Superior temporal gyrus (tissue), 1 donor: Measurements from ENCODE around the gene MAD1L1.
"Not testable (repeated sequence)": the region's sequence is repeated elsewhere in the genome, so short reads cannot be mapped to it uniquely, and the experiment has no call there.

Source experiments
- DNase-seq: peaks from one replicate; pipeline ENCODE4 v3.0.0-alpha.2; 2016; ENCODE audit errors: extremely low spot score

MAD1L1 gene

DNA sequence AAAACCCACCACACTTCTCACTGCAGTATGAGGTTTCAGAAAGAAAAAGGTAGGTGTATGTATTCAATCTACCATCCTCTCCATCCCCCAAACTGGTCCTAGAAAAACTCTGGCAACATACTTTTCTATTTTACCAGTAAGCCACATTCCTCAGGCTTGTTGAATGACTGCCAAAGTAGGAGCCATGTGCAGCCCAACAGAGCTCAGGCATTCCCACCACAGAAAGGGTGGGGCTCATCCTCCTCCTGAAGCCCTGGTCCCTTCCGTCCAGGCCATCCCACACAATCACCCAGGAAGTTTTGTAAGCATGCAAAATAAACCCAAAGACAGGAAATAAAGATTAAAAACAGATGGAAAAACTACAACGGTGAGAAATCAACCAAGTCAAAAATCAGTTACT is 57.2 kb downstream of the MAD1L1 start:
- no peak for DNase-seq

DNA sequence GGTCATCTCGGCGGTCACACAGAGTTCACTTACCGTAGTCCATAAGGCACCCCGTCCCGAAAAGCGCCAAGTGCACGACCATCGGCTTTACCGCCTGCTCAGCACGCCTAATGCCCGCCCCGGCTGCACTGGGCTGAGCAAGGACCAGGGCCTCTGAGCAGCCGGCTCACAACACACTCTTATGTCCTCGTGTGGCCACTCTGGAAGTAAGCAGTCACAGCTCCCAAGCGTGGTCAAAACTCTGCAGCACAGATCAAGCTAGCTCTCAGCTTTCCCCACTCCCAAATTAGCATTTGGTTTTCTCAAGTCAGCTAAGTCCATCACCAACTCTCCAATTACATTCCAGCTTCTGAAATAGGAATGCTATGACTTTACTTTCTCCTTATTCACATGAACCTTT is 57.7 kb downstream of the MAD1L1 start:
- no peak for DNase-seq

- no peak for DNase-seq
Observed at GRCh38 chr7:2173189-2173827, 59.4 kb downstream of the MAD1L1 start.

DNA sequence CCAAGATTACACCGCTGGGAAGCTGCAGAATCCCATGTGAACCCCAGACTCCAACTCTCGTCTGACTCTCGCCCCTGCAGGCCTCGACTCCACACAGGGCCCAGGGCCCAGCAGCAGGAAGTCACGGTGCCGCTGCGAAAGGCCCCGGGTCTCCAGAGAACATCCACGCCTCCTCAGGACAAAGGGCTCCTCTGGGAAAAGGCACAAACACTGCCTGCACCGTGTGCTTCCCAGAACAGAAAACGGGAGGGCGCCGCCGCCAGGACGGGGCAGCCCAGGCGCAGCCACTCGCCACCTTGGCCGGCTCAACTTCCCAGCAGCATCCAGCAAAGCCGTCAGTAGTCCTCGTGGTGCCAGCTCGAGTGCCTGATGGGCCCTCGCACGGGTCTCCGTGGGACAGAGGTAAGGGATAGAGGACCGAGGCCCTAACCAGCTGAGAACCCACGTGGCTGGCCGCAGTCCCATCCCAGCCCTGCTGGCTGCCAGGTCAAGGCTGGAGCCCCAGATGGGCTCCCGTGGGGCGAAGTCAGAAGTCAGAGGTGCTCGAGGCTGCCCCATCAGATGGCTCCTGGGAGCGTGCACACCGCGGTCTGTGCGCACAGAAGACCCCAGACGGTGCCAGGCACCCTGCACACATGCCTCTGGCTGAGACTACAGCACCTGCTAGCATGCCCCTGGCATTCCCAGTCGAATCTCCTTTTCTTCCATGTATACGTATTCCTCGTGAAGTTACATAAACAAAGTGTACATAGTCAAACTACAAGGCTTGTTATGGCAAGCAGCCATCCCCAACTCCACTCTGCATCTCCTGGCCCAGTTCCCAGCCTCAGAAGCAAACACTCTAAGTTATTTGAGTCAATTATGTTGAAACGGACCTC is 60.2 kb downstream of the MAD1L1 start:
- DNase-seq, result peak; percentile 66

- DNase-seq, result no peak
Observed at GRCh38 chr7:2171855-2172254, 60.9 kb downstream of the MAD1L1 start.

DNA sequence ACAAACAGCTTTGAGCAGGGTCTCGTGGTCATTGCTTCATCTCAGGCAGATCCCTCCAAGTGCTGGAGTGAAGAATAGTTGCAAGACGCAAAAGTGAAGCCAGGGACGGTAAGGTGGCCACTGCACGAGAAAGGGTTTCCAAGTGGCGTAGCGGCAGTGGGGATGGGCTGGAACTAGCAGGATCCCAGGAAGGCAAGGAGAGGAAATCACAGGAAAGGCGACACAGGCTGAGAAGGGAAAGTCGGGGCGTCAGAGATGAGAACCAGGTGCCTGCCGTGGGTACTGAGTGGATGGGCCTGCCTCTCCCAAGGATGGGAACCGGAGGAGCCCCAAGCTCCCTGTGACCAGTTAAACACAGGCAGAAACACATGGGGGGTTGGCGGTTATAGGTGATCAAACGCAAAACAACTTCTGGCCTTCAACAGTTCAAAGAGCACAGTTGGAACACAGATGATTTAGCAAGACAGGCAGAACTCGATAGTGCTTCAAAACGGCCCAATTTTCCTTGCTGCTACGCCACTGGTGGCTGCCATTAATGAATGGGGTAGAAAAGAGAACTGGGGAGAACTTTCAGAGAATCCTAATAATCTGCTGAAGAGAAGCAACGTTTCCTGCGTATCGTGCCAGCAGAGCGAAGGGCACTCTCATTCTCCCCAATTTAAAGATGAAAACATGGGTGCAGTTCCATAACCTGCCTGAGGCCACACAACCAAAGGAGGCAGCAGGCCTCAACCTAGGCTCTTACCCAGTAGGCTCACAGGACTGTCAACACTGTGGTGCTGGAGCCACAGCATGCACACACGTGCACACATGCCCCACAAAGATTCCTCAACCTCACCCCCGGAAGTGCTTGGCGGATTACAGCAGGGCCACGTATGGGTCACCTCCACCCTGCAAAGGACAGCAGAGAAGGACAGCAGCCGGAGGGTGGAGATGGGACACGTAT is 61.9 kb downstream of the MAD1L1 start:
- DNase-seq, result no peak

- no peak for DNase-seq
Observed at GRCh38 chr7:2169923-2170575, 62.7 kb downstream of the MAD1L1 start.

DNA sequence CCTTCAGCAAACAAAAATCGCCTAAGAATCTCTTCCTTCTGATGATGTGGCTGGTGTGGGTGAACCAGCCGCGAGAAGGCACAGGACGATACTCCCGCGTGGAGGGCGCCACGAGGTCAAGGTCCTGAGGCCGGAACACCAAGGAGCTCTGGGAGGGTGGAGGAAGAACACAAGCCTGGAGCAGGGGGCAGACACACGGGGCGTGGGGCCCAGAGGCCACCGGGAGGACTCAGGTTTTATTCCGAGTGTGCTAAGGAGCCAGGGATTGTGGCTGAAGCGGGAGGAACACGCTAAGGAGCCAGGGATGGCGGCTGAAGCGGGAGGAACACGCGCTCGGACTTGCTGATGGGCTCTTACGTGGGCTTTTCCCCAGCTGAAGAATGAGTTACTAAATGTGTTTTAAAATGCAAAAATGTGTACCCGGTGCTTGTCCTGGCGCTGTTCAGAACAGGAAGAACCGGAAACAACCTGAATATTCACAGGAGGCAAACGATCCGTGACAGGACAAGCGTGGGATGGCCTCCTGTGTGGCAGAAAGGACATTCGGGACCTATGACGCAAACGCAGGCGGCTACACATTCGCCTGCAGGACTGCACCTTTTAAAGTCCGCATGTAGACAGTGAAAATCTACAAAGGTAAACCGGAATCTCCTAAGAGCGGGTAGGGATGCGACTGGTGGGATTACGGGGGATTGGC is 64.0 kb downstream of the MAD1L1 start:
- DNase-seq, result no peak

DNA sequence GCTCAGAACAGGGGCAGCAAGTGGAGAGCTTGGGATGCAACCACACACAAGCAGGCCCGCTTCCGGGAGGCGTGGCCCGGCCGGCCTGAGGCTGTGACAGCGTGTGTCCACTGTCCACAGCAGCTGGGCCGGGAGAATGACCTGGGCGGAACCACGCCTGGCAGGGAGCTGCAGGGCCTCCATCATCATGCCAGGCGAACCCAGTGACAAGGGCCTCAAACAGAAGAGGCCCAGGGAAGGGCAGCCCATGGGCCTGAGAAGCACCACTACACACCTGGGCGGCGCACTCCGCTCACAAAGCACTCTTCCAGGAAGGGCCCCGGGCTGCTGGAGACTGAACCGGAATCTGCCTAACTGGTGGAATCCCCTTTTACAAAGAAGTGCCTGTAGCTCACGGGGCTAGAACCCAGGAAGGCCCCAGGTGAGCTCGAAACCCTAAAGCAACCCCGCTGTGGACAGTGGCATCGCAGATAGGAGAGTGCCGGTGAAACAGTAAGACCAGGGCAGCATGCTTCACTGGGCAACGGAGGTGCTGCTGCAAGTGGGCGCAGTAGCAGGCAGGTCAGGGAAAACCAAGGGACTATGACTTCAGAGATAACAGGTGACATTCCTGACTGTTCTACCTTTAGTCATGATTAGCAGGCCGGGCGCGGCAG is 66.0 kb downstream of the MAD1L1 start:
- DNase-seq, result peak; percentile 66

- DNase-seq, result no peak
Observed at GRCh38 chr7:2165610-2166594, 66.8 kb downstream of the MAD1L1 start.

GRCh38 chr7:2165239-2165609 is 67.5 kb downstream of the MAD1L1 start:
- no peak for DNase-seq

DNA sequence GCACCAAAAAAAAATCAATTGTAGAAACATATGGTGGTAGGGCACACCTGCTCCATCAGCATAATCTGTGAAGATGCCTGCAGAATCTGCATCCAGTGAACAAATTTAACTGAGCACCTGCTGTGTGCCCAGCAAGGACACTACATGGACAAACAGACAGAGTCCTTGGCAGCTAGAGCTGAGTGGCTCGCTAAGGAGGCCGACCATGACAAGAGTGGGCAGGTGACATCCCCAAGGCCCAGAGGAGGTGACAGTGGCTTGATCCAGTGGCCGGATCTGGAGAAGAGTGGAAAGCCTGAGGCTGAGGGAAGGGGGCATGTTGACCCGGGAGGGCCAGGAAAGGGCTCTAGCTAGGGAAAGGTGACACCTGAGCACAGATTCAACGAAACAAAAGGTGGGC is 68.1 kb downstream of the MAD1L1 start:
- DNase-seq, result no peak

DNA sequence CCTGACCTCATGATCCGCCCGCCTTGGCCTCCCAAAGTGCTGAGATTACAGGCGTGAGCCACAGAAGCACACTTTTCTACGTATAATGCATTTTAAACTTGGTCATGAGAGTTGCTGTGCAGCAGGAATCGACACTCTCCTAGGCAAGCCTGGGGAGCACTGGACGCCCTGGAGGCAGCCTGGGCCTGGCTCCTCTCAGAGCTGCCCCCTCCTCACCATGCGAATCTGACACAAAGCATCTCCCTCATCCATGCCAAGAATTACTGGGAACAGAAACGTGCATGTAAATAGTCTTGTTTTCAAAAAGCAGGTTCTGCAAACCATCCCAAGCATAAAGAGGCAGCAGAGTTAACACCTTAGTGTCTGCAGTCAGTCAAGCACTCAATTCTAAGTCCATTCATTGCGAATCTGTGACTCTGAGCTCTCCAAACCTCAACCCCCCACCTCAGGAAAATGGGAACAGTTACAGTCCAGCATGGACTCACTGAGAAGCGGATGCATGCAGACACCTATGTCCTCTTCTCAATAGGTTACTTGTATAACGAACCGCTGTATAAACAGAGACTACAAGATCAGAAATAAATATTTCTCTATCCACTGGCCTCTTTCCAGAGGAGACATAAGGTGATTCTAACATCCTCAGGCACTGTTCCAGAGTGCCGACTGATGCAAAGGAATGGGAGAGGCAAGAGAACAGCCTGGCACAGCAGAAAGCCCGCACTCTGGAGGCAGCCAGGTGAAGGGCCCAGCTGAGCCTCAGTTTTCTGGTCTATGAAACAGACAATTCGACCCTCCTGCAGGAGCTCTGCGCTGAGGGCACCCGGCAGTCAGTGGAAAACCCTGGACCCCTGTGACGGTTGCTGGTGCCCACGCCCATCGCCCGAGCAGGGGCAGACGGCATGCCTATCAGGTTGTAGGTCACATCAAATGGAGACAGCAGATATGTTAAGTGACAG is 68.9 kb downstream of the MAD1L1 start:
- no peak for DNase-seq

DNA sequence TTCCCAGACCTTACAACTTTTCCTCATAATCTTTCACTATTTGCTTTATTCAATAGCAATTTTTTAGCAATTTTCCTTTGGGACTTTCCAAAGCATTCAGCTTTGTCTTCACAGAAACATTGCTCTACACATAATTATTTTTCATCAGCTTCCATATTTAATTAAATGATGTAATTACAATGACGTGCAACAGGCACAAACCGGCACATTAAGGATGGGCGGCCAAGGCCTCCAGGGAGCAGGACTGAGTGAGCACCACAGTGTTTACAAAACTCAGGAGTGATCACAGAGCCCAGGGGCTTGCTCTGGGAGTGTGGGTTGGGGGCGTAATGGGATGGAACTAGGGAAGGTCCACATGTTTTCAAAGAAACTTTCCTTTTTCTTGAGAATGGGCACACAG is 69.8 kb downstream of the MAD1L1 start:
- DNase-seq, result no peak

DNA sequence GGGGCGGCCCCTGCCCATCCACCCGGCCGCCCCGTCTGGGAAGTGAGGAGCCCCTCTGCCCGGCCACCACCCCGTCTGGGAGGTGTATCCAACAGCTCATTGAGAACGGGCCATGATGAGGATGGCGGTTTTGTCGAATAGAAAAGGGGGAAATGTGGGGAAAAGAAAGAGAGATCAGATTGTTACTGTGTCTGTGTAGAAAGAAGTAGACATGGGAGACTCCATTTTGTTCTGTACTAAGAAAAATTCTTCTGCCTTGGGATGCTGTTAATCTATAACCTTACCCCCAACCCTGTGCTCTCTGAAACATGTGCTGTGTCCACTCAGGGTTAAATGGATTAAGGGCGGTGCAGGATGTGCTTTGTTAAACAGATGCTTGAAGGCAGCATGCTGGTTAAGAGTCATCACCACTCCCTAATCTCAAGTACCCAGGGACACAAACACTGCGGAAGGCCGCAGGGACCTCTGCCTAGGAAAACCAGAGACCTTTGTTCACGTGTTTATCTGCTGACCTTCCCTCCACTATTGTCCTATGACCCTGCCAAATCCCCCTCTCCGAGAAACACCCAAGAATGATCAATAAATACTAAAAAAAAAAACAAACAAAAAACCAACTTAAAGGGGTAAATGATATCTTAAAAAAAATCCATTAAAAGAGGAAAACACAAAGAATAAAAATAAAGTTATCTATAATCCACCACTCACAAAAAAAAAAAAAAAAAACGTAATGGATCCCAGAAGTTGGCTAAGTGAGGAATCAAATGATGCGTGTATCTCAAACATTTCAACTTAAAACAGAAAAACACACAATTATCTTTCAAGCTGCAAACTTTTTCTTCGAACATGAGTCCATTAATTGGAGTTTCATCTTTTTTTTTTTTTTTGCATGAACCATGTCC is 70.5 kb downstream of the MAD1L1 start:
- DNase-seq, result not testable (repeated sequence)

DNA sequence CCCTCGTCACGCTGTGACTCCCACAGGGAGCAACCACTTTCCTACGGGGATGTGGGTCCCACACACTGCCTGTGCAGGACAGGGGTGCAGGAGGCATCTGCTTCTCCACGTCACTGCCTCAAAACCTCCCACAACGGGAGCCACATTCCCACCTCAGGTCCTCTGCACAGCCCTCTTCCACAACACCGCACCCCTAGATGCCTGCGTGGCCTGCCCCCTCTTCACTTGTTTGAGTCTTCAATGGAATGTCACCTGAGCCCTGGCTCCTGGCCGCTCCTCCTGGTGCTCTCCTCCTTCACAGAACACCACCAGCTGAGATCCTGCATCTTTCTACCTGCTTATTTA is 73.6 kb downstream of the MAD1L1 start:
- DNase-seq, result no peak
